ENCODE measurements around the gene CARD10.
"Not testable (repeated sequence)": the region's sequence is repeated elsewhere in the genome, so short reads cannot be mapped to it uniquely, and the experiment has no call there.

Gene CARD10

GRCh38 chr22:37546437-37547250, 27.4 kb upstream of the CARD10 start:
- TF ChIP-seq CTCF (IDR thresholded peaks at IDR 0.05; ENCODE audit: low read depth, low read length, missing control alignments): peak; percentile 29
- no peak for DNase-seq (ENCODE audit: low read depth)
- in situ Hi-C loops (cut with HindIII; ENCODE audit: low sequenced_read_pairs): no loop called here
- no peak overlapping the region for H3K4me3 ChIP-seq (ENCODE audit: low read depth, low read length)

GRCh38 chr22:37545703-37546436, 26.7 kb upstream of the CARD10 start:
- TF ChIP-seq CTCF (IDR thresholded peaks at IDR 0.05; ENCODE audit: low read depth, low read length, missing control alignments): no peak
- peak; percentile 90 for DNase-seq (ENCODE audit: low read depth)
- in situ Hi-C loops (cut with HindIII; ENCODE audit: low sequenced_read_pairs): no loop called here
- peak overlapping the region; percentile 4 for H3K4me3 ChIP-seq (ENCODE audit: low read depth, low read length)

GRCh38 chr22:37544955-37545702, 25.9 kb upstream of the CARD10 start:
- peak; percentile 88 for TF ChIP-seq CTCF (IDR thresholded peaks at IDR 0.05; ENCODE audit: low read depth, low read length, missing control alignments)
- DNase-seq (ENCODE audit: low read depth): no peak
- H3K4me3 ChIP-seq (ENCODE audit: low read depth, low read length): peak overlapping the region; percentile 4
- in situ Hi-C loops (cut with HindIII; ENCODE audit: low sequenced_read_pairs): no loop called here

- no peak for TF ChIP-seq CTCF (IDR thresholded peaks at IDR 0.05; ENCODE audit: low read depth, low read length, missing control alignments)
- DNase-seq (ENCODE audit: low read depth): no peak
- in situ Hi-C loops (cut with HindIII; ENCODE audit: low sequenced_read_pairs): no loop called here
- no peak overlapping the region for H3K4me3 ChIP-seq (ENCODE audit: low read depth, low read length)
These were observed 23.7 kb upstream of the CARD10 start for GRCh38 chr22:37542959-37543358.

GRCh38 chr22:37542416-37542815, 23.2 kb upstream of the CARD10 start:
- in situ Hi-C loops (cut with HindIII; ENCODE audit: low sequenced_read_pairs); H3K4me3 ChIP-seq (ENCODE audit: low read depth, low read length); DNase-seq (ENCODE audit: low read depth): not testable (repeated sequence)

GRCh38 chr22:37539790-37540189, 20.6 kb upstream of the CARD10 start:
- H3K4me3 ChIP-seq (ENCODE audit: low read depth, low read length); in situ Hi-C loops (cut with HindIII; ENCODE audit: low sequenced_read_pairs); DNase-seq (ENCODE audit: low read depth): not testable (repeated sequence)

GRCh38 chr22:37538590-37539357, 19.6 kb upstream of the CARD10 start:
- in situ Hi-C loops (cut with HindIII; ENCODE audit: low sequenced_read_pairs): no loop called here
- peak; percentile 88 for TF ChIP-seq CTCF (IDR thresholded peaks at IDR 0.05; ENCODE audit: low read depth, low read length, missing control alignments)
- no peak overlapping the region for H3K4me3 ChIP-seq (ENCODE audit: low read depth, low read length)
- DNase-seq (ENCODE audit: low read depth): peak; percentile 87
